ENCODE measurements around the gene ZNF280D. TPM values are rescaled to one million over a fixed set of nuclear protein-coding genes. Genes with fewer than 3 reads are reported as not detected.

The ZNF280D gene
- total and polyA plus RNA-seq, 2 experiments from 2014 or later = 8.0 to 24.6 TPM

DNA sequence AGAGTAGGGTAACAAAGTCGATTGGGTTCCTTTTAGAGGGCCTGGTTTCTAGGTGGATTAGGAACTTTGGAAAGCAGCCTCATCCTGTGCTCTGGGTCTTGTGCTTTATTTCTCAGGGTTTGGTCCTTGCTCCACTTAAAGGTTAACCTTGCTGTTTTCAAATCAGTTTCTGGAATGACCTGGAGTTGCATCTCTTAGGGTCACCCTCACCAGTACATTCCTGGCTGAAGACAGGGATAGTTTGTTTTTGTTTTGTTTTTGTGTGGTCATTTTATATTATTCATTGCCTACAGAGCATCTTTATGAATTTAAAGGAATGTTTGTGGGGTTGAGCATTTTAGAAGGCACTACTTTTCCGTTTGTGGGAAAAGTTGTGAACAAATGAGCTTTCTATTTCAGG is 45.5 kb upstream of the ZNF280D start:
- no peak overlapping the region for H3K9ac ChIP-seq
- no peak for TF ChIP-seq EZH2phosphoT487 (IDR thresholded peaks at IDR 0.05; ENCODE audit: insufficient read depth, low read depth)
- TF ChIP-seq EZH2 (IDR thresholded peaks at IDR 0.05; ENCODE audit: insufficient read depth, poor library complexity, severe bottlenecking) = no peak
- H3K27me3 ChIP-seq (replicated peaks; ENCODE audit: insufficient read depth) = no peaks in the 10 kb centered on the region
- no peaks in the 10 kb centered on the region for H3K9me2 ChIP-seq (ENCODE audit: insufficient read depth)
- no peak overlapping the region for H3K4me2 ChIP-seq (ENCODE audit: unreplicated experiment)
- no peaks in the 10 kb centered on the region for H3K79me2 ChIP-seq (ENCODE audit: insufficient read depth)
- H2AFZ ChIP-seq = no peak overlapping the region
- H3F3A ChIP-seq (ENCODE audit: insufficient read depth) = 0 out of 2 replicates have a peak, but pooled peaks cover under 1% of the 10 kb centered on the region
- in situ Hi-C loops (cut with MboI) = loop anchor here (25.0 kb wide), 1 partner anchor 91 kb away; no protein-coding TSS in a partner anchor
- H4K20me1 ChIP-seq (ENCODE audit: insufficient read depth) = no peaks in the 10 kb centered on the region
- H3K4me3 ChIP-seq = no peak overlapping the region
- no peak for DNase-seq
- H3K9me3 ChIP-seq (ENCODE audit: low read depth) = no peaks in the 10 kb centered on the region
- H3K27ac ChIP-seq = no peak overlapping the region
- 60 to 67% methylated on average over 2 of the region's 2 CpGs for WGBS, 2 experiments (ENCODE audit: low coverage in 1 of 2, low lambda C conversion rate in 2 of 2, missing lambda C conversion rate in 2 of 2)
- no peaks in the 10 kb centered on the region for H3K36me3 ChIP-seq (ENCODE audit: low read depth)
- H3K4me1 ChIP-seq (ENCODE audit: insufficient read depth) = peaks cover under 1% of the 10 kb centered on the region; the same call in 1 of the 2 replicates

DNA sequence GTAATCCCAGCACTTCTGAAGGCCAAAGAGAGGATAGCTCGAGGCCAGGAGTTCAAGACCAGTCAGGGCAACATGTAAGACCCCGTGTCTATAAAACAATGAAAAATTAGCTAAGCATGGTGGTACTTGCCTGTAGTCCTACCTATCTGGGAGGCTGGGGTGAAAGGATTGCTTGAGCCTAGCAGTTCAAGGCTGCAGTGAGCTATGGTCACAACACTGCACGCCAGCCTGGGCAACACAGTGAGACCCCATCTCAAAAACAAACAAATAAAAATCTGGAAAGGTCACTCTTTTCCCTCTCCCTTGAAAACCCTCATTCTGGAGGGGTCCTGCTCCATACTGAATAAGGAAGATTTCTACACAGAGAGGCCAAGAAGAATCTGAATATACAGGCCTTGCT is 43.5 kb upstream of the ZNF280D start:
- Histone ChIP-seq H3K9me2 (ENCODE audit: insufficient read depth) (no peaks in the 10 kb centered on the region), H3K36me3 (ENCODE audit: low read depth) (no peaks in the 10 kb centered on the region), H2AFZ (no peak overlapping the region), H3F3A (ENCODE audit: insufficient read depth) (peaks cover 9% of the 10 kb centered on the region; the same call in 1 of the 2 replicates), H3K9ac (no peak overlapping the region), H3K9me3 (ENCODE audit: low read depth) (no peaks in the 10 kb centered on the region), H3K79me2 (ENCODE audit: insufficient read depth) (no peaks in the 10 kb centered on the region), H3K27me3 (replicated peaks; ENCODE audit: insufficient read depth) (no peaks in the 10 kb centered on the region), H3K4me1 (ENCODE audit: insufficient read depth) (peaks cover 14% of the 10 kb centered on the region), H3K4me2 (ENCODE audit: unreplicated experiment) (no peak overlapping the region), H4K20me1 (ENCODE audit: insufficient read depth) (no peaks in the 10 kb centered on the region), H3K27ac (no peak overlapping the region), H3K4me3 (no peak overlapping the region)
- no peak for DNase-seq
- no peak for TF ChIP-seq EZH2 (IDR thresholded peaks at IDR 0.05; ENCODE audit: insufficient read depth, poor library complexity, severe bottlenecking)
- no peak for TF ChIP-seq EZH2phosphoT487 (IDR thresholded peaks at IDR 0.05; ENCODE audit: insufficient read depth, low read depth)
- WGBS, 2 experiments (ENCODE audit: low coverage in 1 of 2, low lambda C conversion rate in 2 of 2, missing lambda C conversion rate in 2 of 2) = 56 to 67% methylated on average over 3 of the region's 3 CpGs
- in situ Hi-C loops (cut with MboI) = loop anchor here (25.0 kb wide), 1 partner anchor 90 kb away; no protein-coding TSS in a partner anchor

DNA sequence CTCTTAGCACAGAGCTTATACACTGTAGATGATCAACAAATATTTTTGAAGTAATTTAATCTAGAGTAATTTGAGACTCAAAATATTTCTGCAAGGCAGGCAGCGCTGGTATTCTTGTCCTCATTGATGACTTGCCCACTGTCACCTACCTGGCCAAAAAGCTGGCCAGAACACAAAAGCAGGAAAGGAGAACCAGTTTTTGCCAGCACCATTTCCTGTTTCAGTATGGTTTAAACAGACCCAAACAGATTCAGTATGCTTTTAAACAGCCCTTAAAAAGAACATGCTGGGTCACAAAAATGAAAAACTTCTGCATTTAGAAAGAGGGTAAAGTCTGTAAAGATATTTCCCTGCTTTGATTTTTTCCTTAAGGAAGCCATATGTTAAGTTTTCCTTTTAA is 42.3 kb upstream of the ZNF280D start:
- Histone ChIP-seq H3F3A (ENCODE audit: insufficient read depth) (peaks cover 9% of the 10 kb centered on the region; the same call in 1 of the 2 replicates), H3K4me3 (no peak overlapping the region), H3K27ac (no peak overlapping the region), H3K4me1 (ENCODE audit: insufficient read depth) (peaks cover 14% of the 10 kb centered on the region), H3K79me2 (ENCODE audit: insufficient read depth) (no peaks in the 10 kb centered on the region), H3K9ac (no peak overlapping the region), H3K27me3 (replicated peaks; ENCODE audit: insufficient read depth) (no peaks in the 10 kb centered on the region), H3K4me2 (ENCODE audit: unreplicated experiment) (no peak overlapping the region), H4K20me1 (ENCODE audit: insufficient read depth) (no peaks in the 10 kb centered on the region), H3K9me2 (ENCODE audit: insufficient read depth) (no peaks in the 10 kb centered on the region), H3K9me3 (ENCODE audit: low read depth) (no peaks in the 10 kb centered on the region), H2AFZ (no peak overlapping the region), H3K36me3 (ENCODE audit: low read depth) (no peaks in the 10 kb centered on the region)
- in situ Hi-C loops (cut with MboI) = loop anchor here (25.0 kb wide), 1 partner anchor 88 kb away; no protein-coding TSS in a partner anchor
- TF ChIP-seq EZH2 (IDR thresholded peaks at IDR 0.05; ENCODE audit: insufficient read depth, poor library complexity, severe bottlenecking) = no peak
- 13 to 31% methylated on average over 1 of the region's 1 CpG for WGBS, 2 experiments (ENCODE audit: low coverage in 1 of 2, low lambda C conversion rate in 2 of 2, missing lambda C conversion rate in 2 of 2)
- no peak for DNase-seq

DNA sequence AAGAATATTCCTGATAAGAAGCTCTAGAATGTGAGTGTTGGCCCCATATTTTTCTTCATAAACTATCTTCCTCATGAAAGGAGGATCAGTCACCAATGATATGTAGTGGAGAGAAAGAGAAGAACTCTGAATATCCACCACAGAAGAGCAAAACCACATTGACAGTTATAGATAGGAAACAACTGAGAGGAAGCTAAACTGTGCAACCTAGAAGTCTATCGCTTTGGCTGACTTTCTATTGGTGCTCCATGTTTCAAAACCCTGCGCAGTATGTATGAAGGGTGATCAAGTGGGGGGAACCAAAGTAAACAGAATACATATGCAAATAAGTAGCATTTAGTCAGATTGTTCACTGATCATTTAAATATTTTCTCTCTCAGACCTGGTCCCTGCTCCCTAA is 41.0 kb upstream of the ZNF280D start:
- H3K4me3 ChIP-seq = no peak overlapping the region
- DNase-seq = no peak
- H3K36me3 ChIP-seq (ENCODE audit: low read depth) = no peaks in the 10 kb centered on the region
- no peaks in the 10 kb centered on the region for H4K20me1 ChIP-seq (ENCODE audit: insufficient read depth)
- H3K79me2 ChIP-seq (ENCODE audit: insufficient read depth) = no peaks in the 10 kb centered on the region
- H3K4me2 ChIP-seq (ENCODE audit: unreplicated experiment) = no peak overlapping the region
- WGBS, 2 experiments (ENCODE audit: low coverage in 1 of 2, low lambda C conversion rate in 2 of 2, missing lambda C conversion rate in 2 of 2) = 98 to 99% methylated on average over 2 of the region's 2 CpGs
- no peaks in the 10 kb centered on the region for H3K9me3 ChIP-seq (ENCODE audit: low read depth)
- peaks cover 9% of the 10 kb centered on the region; the same call in 1 of the 2 replicates for H3F3A ChIP-seq (ENCODE audit: insufficient read depth)
- H3K27ac ChIP-seq = no peak overlapping the region
- peaks cover 14% of the 10 kb centered on the region for H3K4me1 ChIP-seq (ENCODE audit: insufficient read depth)
- no peak overlapping the region for H3K9ac ChIP-seq
- H3K27me3 ChIP-seq (replicated peaks; ENCODE audit: insufficient read depth) = no peaks in the 10 kb centered on the region
- no peaks in the 10 kb centered on the region for H3K9me2 ChIP-seq (ENCODE audit: insufficient read depth)
- no peak overlapping the region for H2AFZ ChIP-seq
- in situ Hi-C loops (cut with MboI) = no loop called here
- TF ChIP-seq EZH2phosphoT487 (IDR thresholded peaks at IDR 0.05; ENCODE audit: insufficient read depth, low read depth) (no peak), EZH2 (IDR thresholded peaks at IDR 0.05; ENCODE audit: insufficient read depth, poor library complexity, severe bottlenecking) (no peak)

All from GM23248 (cell line).